Sigmoid colon (tissue), 4 donors: Measurements from ENCODE around the gene DSCAM.

ENCODE experiments used
- CTCF ChIP-seq, 4 experiments: fragments of 450-650 bp in 3 of 4; fragments of 200-600 bp in 1 of 4; IDR thresholded peaks; one replicate each; pipeline ENCODE4 v1.5.1; 2016 to 2019; ENCODE audit warnings: antibody characterized with exemption in 4 of 4, mild to moderate bottlenecking in 3 of 4, moderate library complexity in 2 of 4
- POLR2A ChIP-seq, 2 donors: fragments of 450-650 bp; IDR thresholded peaks; one replicate each; pipeline ENCODE4 v1.6.1; 2016; ENCODE audit warnings: antibody characterized with exemption in 2 of 2, mild to moderate bottlenecking in 2 of 2, moderate library complexity in 2 of 2
- POLR2AphosphoS5 ChIP-seq, 4 donors: sonication (generic); formaldehyde crosslinking; IDR thresholded peaks; one replicate each; pipeline ENCODE4 v1.6.1; 2017; ENCODE audit warnings: antibody characterized with exemption in 4 of 4

- TF ChIP-seq CTCF (IDR thresholded peaks at IDR 0.05) (no peak), POLR2A (IDR thresholded peaks at IDR 0.05) (no peak), POLR2AphosphoS5 (IDR thresholded peaks at IDR 0.05) (no peak)
Observed at GRCh38 chr21:40095477-40095876, 751.5 kb downstream of the DSCAM start.
